GM12878 (cell line): ENCODE data around the gene FCHSD2. TPM values are rescaled to one million over a fixed set of nuclear protein-coding genes. Genes with fewer than 3 reads are reported as not detected.

ENCODE experiments used
- ATAC-seq: fragments of 200-7000 bp; cut with Tn5 transposase; 3 replicates; pipeline ENCODE4 v1.9.1; 2020; ENCODE audit warnings: mild to moderate bottlenecking, moderate library complexity
- BruUV-seq: library from RNA; stranded (reverse); fragments of 400-500 nt; replicated peaks from 2 replicates; lab custom pipeline; 2021; lab: Mats Ljungman, UMichigan
- CTCF ChIA-PET: fragments of 300-600 bp; sonication (Branson Sonifier 250); formaldehyde crosslinking; extraction: SDS; loops from one replicate; lab custom pipeline; 2021; ENCODE audit warnings: inconsistent platforms; lab: Yijun Ruan, JAX
- POLR2A ChIA-PET: fragments of 350-600 bp; formaldehyde crosslinking; extraction: SDS; loops from one replicate; lab custom pipeline; 2021; ENCODE audit warnings: inconsistent platforms; lab: Charles Lee
- RAD21 ChIA-PET: fragments of 300-600 bp; sonication (Branson Sonifier 250); formaldehyde crosslinking; loops from one replicate; lab custom pipeline; 2023; ENCODE audit warnings: antibody characterized with exemption; ENCODE audit not compliant: unreplicated experiment; lab: Charles Lee
- SMC1A ChIA-PET: fragments of 300-600 bp; sonication (Branson Sonifier 250); formaldehyde crosslinking; loops from one replicate; lab custom pipeline; 2023; ENCODE audit not compliant: unreplicated experiment, uncharacterized antibody; lab: Charles Lee
- DNase-seq: peaks from one replicate; pipeline ENCODE4 v3.0.0-alpha.2; 2011; ENCODE audit warnings: low read depth, low spot score
- FAIRE-seq: peaks from 3 replicates; lab custom pipeline; 2011; peaks lifted over from hg19 to GRCh38; lab: Jason Lieb, UNC
- H2AFZ ChIP-seq: 2 replicates; pipeline ENCODE4 v1.6.0; 2011; ENCODE audit warnings: low read depth, low read length, control low read depth; ENCODE audit not compliant: control insufficient read depth
- H3K27ac ChIP-seq: 2 replicates; pipeline ENCODE4 v1.5.1; 2011; ENCODE audit warnings: control low read depth; ENCODE audit not compliant: control insufficient read depth, insufficient read depth
- H3K27me3 ChIP-seq, 2 experiments: replicated peaks in 1 of 2; 2 replicates each; pipeline versions ENCODE4 v1.6.0 to v1.6.1; 2011; ENCODE audit warnings: low read length in 1 of 2; ENCODE audit not compliant: control insufficient read depth in 2 of 2, insufficient read depth in 2 of 2
- H3K36me3 ChIP-seq, 2 experiments: 2 replicates each; pipeline ENCODE4 v1.5.1; 2011; ENCODE audit warnings: low read length in 1 of 2; ENCODE audit not compliant: control insufficient read depth in 2 of 2, insufficient read depth in 2 of 2
- H3K4me1 ChIP-seq: 2 replicates; pipeline ENCODE4 v1.6.1; 2011; ENCODE audit warnings: mild to moderate bottlenecking, low read length, moderate library complexity, mixed read lengths; ENCODE audit not compliant: control insufficient read depth, insufficient read depth
- H3K4me2 ChIP-seq: 2 replicates; pipeline ENCODE4 v1.6.0; 2011; ENCODE audit warnings: control low read depth; ENCODE audit not compliant: control insufficient read depth, insufficient read depth
- H3K4me3 ChIP-seq: fragments of 200-600 bp; sonication (generic); 2 replicates; pipeline ENCODE4 v1.5.1; 2016
- H3K79me2 ChIP-seq: 2 replicates; pipeline ENCODE4 v1.6.0; 2011; ENCODE audit warnings: low read length; ENCODE audit not compliant: control insufficient read depth, insufficient read depth
- H3K9ac ChIP-seq: 2 replicates; pipeline ENCODE4 v1.8.0; 2011; ENCODE audit warnings: low read length, control low read depth, mixed read lengths; ENCODE audit not compliant: control insufficient read depth, insufficient read depth
- H3K9me3 ChIP-seq: replicated peaks from 3 replicates; pipeline ENCODE4 v1.5.1; 2011; ENCODE audit warnings: mild to moderate bottlenecking, low read length; ENCODE audit not compliant: control insufficient read depth, insufficient read depth
- H4K20me1 ChIP-seq: 2 replicates; pipeline ENCODE4 v1.6.0; 2011; ENCODE audit not compliant: control insufficient read depth, insufficient read depth
- HDGF ChIP-seq: fragments of 450-650 bp; IDR thresholded peaks from 2 replicates; pipeline ENCODE4 v1.6.1; 2016; ENCODE audit warnings: antibody characterized with exemption
- MYB ChIP-seq: fragments of 150-350 bp; IDR thresholded peaks from 2 replicates; pipeline ENCODE4 v1.6.1; 2014; ENCODE audit warnings: mild to moderate bottlenecking, low read depth, low read length, borderline replicate concordance
- SMAD5 ChIP-seq: IDR thresholded peaks from 2 replicates; pipeline ENCODE4 v1.6.1; 2016; ENCODE audit warnings: antibody characterized with exemption, low read depth
- SMC3 ChIP-seq: IDR thresholded peaks from 2 replicates; pipeline ENCODE4 v1.6.1; 2011; ENCODE audit warnings: low read length, improper control_type of control experiment, borderline replicate concordance
- WGBS: methylation state at CpG from one replicate; pipeline ENCODE4 v1.1.6; 2016; ENCODE audit warnings: low lambda C conversion rate; ENCODE audit not compliant: insufficient replicate concordance, insufficient coverage; ENCODE audit errors: missing lambda C conversion rate; 5-methylcytosine and 5-hydroxymethylcytosine counted together
- in situ Hi-C: fragments of 300-500 bp; cut with MboI; formaldehyde crosslinking; loops from 9 replicates; pipeline ENCODE4 v1.14.3; 2018; ENCODE audit warnings: mixed read lengths
- intact Hi-C: fragments of 100-400 bp; cut with micrococcal nuclease; formaldehyde crosslinking; loops from one replicate; pipeline ENCODE4 v1.14.2; 2022; ENCODE audit not compliant: unreplicated experiment
- polyA plus RNA-seq, 11 experiments: library from polyadenylated mRNA; depleted of rRNA in 4 of 11; unstranded in 6 of 11; stranded (reverse) in 5 of 11; fragments of >200 nt; fragmentation: Nextera tagmentation in 4 of 11; fragmentation: Illumina TruSeq in 1 of 11; extraction: Ambion mirVana in 4 of 11; extraction: Trizol in 1 of 11; gene quantifications; 1 replicate in 1 of 11; 2 replicates in 10 of 11; pipeline versions ENCODE4 v1.2.1 to v1.2.3, GENCODE V29; 2011 to 2016; ENCODE audit warnings: inconsistent platforms in 2 of 11, missing spikeins in 2 of 11, low read depth in 1 of 11
- total RNA-seq, 4 experiments: library from RNA; depleted of rRNA in 3 of 4; stranded (reverse); fragments of >200 nt in 3 of 4; fragmentation: Illumina TruSeq in 1 of 4; extraction: Trizol in 1 of 4; gene quantifications; 2 replicates each; pipeline versions ENCODE4 v1.2.1 to v1.2.3, GENCODE V29; 2013 to 2021
- TF ChIP-seq, protein P1 (sequence below): fragments of 450-650 bp; formaldehyde crosslinking; IDR thresholded peaks from 2 replicates; pipeline ENCODE4 v1.4.0; 2020; ENCODE audit warnings: mild to moderate bottlenecking, moderate library complexity
- TF ChIP-seq, protein P2 (sequence below): IDR thresholded peaks from 2 replicates; pipeline ENCODE4 v1.6.1; 2012; ENCODE audit warnings: improper control_type of control experiment, low read depth, low read length; ENCODE audit not compliant: insufficient replicate concordance
- TF ChIP-seq, protein P3 (sequence below): fragments of 450-650 bp; IDR thresholded peaks from 2 replicates; pipeline ENCODE4 v1.6.1; 2017; ENCODE audit warnings: low read depth, mild to moderate bottlenecking, moderate library complexity

Gene FCHSD2
- total and polyA plus RNA-seq, 10 of the 15 experiments (the other 5 are each of a cell fraction or from before 2014, with no cell fraction given): 13.2 to 89.8 (median 47.8) TPM

DNA sequence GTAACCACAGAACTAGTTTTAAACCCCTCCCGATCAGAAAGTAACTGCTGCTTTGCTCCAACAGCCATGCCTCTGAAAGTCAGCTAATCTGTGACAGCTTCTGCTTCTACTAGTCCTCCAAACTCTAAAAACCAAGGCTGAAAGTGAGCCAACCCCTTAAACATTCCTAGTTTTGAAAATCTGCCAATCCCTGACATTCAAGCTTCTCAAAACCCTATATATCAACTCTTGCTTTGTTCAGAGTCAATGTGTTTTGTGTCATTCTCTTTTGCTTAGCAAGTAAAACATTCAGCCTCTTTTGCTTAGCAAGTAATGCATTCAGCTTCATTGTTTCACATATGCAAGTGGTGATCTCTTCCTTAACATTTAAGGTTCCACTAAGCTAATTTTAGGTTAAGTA, 271.0 kb downstream of the FCHSD2 start (continued):
- TF ChIP-seq, protein P1, sequence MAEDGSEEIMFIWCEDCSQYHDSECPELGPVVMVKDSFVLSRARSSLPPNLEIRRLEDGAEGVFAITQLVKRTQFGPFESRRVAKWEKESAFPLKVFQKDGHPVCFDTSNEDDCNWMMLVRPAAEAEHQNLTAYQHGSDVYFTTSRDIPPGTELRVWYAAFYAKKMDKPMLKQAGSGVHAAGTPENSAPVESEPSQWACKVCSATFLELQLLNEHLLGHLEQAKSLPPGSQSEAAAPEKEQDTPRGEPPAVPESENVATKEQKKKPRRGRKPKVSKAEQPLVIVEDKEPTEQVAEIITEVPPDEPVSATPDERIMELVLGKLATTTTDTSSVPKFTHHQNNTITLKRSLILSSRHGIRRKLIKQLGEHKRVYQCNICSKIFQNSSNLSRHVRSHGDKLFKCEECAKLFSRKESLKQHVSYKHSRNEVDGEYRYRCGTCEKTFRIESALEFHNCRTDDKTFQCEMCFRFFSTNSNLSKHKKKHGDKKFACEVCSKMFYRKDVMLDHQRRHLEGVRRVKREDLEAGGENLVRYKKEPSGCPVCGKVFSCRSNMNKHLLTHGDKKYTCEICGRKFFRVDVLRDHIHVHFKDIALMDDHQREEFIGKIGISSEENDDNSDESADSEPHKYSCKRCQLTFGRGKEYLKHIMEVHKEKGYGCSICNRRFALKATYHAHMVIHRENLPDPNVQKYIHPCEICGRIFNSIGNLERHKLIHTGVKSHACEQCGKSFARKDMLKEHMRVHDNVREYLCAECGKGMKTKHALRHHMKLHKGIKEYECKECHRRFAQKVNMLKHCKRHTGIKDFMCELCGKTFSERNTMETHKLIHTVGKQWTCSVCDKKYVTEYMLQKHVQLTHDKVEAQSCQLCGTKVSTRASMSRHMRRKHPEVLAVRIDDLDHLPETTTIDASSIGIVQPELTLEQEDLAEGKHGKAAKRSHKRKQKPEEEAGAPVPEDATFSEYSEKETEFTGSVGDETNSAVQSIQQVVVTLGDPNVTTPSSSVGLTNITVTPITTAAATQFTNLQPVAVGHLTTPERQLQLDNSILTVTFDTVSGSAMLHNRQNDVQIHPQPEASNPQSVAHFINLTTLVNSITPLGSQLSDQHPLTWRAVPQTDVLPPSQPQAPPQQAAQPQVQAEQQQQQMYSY (CRISPR knock-in tag): no peak

DNA sequence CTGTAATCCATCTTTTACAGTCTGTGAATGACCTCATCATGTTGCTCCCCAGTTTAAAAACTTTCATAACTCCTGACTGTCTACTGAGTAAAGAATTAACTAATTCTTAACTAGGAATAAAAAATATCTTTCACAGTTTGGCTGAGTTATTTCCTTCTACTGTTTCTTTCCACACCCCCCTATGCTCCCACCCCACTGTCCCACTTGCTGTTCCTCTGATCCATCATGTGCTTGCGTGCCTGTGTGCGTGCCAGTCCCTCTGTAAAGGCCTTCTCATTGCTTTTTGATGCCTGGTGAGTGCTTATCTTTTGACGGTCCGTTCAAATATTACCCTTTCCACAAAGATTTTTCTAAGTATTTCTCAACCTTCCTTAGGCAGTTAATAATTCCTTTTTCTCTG, 272.3 kb downstream of the FCHSD2 start:
- no peak for FAIRE-seq
- no peaks in the 10 kb centered on the region for H3K9me3 ChIP-seq
- H3K9ac ChIP-seq: no peak overlapping the region
- ChIA-PET CTCF (no interaction called here), SMC1A (no interaction called here), POLR2A (no interaction called here), RAD21 (no interaction called here)
- H4K20me1 ChIP-seq: no peaks in the 10 kb centered on the region
- in situ Hi-C loops (no loop called here), intact Hi-C loops (no loop called here)
- no peak overlapping the region for H3K27ac ChIP-seq
- WGBS: 88% methylated on average over 4 of the region's 4 CpGs
- H3K4me1 ChIP-seq: no peaks in the 10 kb centered on the region
- no peaks in the 10 kb centered on the region for H3K27me3 ChIP-seq
- H3K36me3 ChIP-seq: peaks cover 1 to 16% of the 10 kb centered on the region in 2 experiments
- no TSS peak for BruUV-seq
- H2AFZ ChIP-seq: no peak overlapping the region
- no peak for ATAC-seq
- no peak overlapping the region for H3K4me3 ChIP-seq
- H3K79me2 ChIP-seq: no peaks in the 10 kb centered on the region
- DNase-seq: no peak
- H3K4me2 ChIP-seq: no peak overlapping the region
- TF ChIP-seq MYB: no peak
- TF ChIP-seq, protein P2, sequence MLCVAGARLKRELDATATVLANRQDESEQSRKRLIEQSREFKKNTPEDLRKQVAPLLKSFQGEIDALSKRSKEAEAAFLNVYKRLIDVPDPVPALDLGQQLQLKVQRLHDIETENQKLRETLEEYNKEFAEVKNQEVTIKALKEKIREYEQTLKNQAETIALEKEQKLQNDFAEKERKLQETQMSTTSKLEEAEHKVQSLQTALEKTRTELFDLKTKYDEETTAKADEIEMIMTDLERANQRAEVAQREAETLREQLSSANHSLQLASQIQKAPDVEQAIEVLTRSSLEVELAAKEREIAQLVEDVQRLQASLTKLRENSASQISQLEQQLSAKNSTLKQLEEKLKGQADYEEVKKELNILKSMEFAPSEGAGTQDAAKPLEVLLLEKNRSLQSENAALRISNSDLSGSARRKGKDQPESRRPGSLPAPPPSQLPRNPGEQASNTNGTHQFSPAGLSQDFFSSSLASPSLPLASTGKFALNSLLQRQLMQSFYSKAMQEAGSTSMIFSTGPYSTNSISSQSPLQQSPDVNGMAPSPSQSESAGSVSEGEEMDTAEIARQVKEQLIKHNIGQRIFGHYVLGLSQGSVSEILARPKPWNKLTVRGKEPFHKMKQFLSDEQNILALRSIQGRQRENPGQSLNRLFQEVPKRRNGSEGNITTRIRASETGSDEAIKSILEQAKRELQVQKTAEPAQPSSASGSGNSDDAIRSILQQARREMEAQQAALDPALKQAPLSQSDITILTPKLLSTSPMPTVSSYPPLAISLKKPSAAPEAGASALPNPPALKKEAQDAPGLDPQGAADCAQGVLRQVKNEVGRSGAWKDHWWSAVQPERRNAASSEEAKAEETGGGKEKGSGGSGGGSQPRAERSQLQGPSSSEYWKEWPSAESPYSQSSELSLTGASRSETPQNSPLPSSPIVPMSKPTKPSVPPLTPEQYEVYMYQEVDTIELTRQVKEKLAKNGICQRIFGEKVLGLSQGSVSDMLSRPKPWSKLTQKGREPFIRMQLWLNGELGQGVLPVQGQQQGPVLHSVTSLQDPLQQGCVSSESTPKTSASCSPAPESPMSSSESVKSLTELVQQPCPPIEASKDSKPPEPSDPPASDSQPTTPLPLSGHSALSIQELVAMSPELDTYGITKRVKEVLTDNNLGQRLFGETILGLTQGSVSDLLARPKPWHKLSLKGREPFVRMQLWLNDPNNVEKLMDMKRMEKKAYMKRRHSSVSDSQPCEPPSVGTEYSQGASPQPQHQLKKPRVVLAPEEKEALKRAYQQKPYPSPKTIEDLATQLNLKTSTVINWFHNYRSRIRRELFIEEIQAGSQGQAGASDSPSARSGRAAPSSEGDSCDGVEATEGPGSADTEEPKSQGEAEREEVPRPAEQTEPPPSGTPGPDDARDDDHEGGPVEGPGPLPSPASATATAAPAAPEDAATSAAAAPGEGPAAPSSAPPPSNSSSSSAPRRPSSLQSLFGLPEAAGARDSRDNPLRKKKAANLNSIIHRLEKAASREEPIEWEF: no peak
- TF ChIP-seq, protein P3, sequence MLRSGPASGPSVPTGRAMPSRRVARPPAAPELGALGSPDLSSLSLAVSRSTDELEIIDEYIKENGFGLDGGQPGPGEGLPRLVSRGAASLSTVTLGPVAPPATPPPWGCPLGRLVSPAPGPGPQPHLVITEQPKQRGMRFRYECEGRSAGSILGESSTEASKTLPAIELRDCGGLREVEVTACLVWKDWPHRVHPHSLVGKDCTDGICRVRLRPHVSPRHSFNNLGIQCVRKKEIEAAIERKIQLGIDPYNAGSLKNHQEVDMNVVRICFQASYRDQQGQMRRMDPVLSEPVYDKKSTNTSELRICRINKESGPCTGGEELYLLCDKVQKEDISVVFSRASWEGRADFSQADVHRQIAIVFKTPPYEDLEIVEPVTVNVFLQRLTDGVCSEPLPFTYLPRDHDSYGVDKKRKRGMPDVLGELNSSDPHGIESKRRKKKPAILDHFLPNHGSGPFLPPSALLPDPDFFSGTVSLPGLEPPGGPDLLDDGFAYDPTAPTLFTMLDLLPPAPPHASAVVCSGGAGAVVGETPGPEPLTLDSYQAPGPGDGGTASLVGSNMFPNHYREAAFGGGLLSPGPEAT: no peak
- no peak for TF ChIP-seq SMAD5
- no peak for TF ChIP-seq HDGF
- TF ChIP-seq, protein P1 (CRISPR knock-in tag): no peak
- no peak for TF ChIP-seq SMC3
